K562 (cell line): ENCODE data around the gene CC2D1A.
A peak's percentile ranks its signal among the peaks of the same experiment; 100 is the strongest.

ENCODE experiments used
- CREB1 ChIP-seq, 2 experiments: sonication (generic) in 1 of 2; formaldehyde crosslinking in 1 of 2; IDR thresholded peaks; 2 replicates each; pipeline versions ENCODE4 v1.6.1 to v1.8.0; 2012 to 2022; ENCODE audit warnings: inconsistent platforms in 1 of 2, mild to moderate bottlenecking in 1 of 2, missing genetic modification reagents in 1 of 2, moderate library complexity in 1 of 2
- CTCF ChIP-seq, 3 experiments: IDR thresholded peaks in 2 of 3; conservative IDR thresholded peaks in 1 of 3; 2 replicates each; pipeline ENCODE4 v1.5.1; 2011 to 2012; ENCODE audit warnings: low read length in 3 of 3, mild to moderate bottlenecking in 3 of 3, control low read depth in 2 of 3, improper control_type of control experiment in 1 of 3, inconsistent platforms in 1 of 3, low read depth in 1 of 3, mixed read lengths in 1 of 3, moderate library complexity in 1 of 3; ENCODE audit not compliant: insufficient read depth in 2 of 3
- EZH2 ChIP-seq: IDR thresholded peaks from 2 replicates; pipeline ENCODE4 v1.6.1; 2012; ENCODE audit warnings: low read depth, mild to moderate bottlenecking, inconsistent platforms, low read length, borderline replicate concordance
- GTF2F1 ChIP-seq: IDR thresholded peaks from 2 replicates; pipeline ENCODE4 v1.6.1; 2011; ENCODE audit warnings: low read depth, low read length, improper control_type of control experiment
- YY1 ChIP-seq, 3 experiments: IDR thresholded peaks; 2 replicates each; pipeline ENCODE4 v1.6.1; 2011; ENCODE audit warnings: low read length in 2 of 3, mild to moderate bottlenecking in 2 of 3, moderate library complexity in 2 of 3, borderline replicate concordance in 1 of 3, control low read depth in 1 of 3, low read depth in 1 of 3; ENCODE audit not compliant: insufficient read depth in 3 of 3, insufficient replicate concordance in 2 of 3, control insufficient read depth in 1 of 3, insufficient read length in 1 of 3; ENCODE audit errors: extremely low read depth in 1 of 3
- ZFP1 ChIP-seq: fragments of 450-650 bp; formaldehyde crosslinking; IDR thresholded peaks from 2 replicates; pipeline ENCODE4 v1.4.0; 2020; ENCODE audit warnings: mild to moderate bottlenecking, mixed read lengths
- TF ChIP-seq, protein P1 (sequence below): fragments of 250-450 bp; sonication (Bioruptor Pico); IDR thresholded peaks from 2 replicates; pipeline ENCODE4 v1.5.1; 2021; ENCODE audit warnings: mild to moderate bottlenecking
- TF ChIP-seq, protein P2 (sequence below): sonication (generic); formaldehyde crosslinking; IDR thresholded peaks from 2 replicates; pipeline ENCODE4 v1.8.1; 2023; ENCODE audit warnings: mild to moderate bottlenecking, missing genetic modification reagents
- TF ChIP-seq, protein P3 (sequence below): sonication (generic); formaldehyde crosslinking; IDR thresholded peaks from 2 replicates; pipeline ENCODE4 v1.8.0; 2022; ENCODE audit warnings: mild to moderate bottlenecking, missing genetic modification reagents
- TF ChIP-seq, protein P4 (sequence below): fragments of 450-650 bp; IDR thresholded peaks from 2 replicates; pipeline ENCODE4 v1.6.1; 2017; ENCODE audit warnings: antibody characterized with exemption, mild to moderate bottlenecking

GRCh38 chr19:13918726-13919411 is 12.9 kb downstream of the CC2D1A start:
- TF ChIP-seq, protein P1, sequence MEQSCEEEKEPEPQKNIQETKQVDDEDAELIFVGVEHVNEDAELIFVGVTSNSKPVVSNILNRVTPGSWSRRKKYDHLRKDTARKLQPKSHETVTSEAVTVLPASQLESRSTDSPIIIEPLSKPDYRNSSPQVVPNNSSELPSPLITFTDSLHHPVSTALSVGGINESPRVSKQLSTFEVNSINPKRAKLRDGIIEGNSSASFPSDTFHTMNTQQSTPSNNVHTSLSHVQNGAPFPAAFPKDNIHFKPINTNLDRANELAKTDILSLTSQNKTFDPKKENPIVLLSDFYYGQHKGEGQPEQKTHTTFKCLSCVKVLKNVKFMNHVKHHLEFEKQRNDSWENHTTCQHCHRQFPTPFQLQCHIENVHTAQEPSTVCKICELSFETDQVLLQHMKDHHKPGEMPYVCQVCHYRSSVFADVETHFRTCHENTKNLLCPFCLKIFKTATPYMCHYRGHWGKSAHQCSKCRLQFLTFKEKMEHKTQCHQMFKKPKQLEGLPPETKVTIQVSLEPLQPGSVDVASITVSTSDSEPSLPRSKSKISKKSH, result no peak
- TF ChIP-seq CREB1 (IDR thresholded peaks at IDR 0.05) (no peak), CREB1 (CRISPR knock-in tag; IDR thresholded peaks at IDR 0.05) (no peak), EZH2 (no peak), CTCF (IDR thresholded peaks at IDR 0.05 in 2 of 3, conservative IDR thresholded peaks at IDR 0.05 in 1 of 3; ENCODE audit: insufficient read depth in 2 of 3, low read depth in 1 of 3, low read length in 3 of 3) (no peak), GTF2F1 (no peak), YY1 (IDR thresholded peaks at IDR 0.05; ENCODE audit: borderline replicate concordance in 1 of 3, control insufficient read depth in 1 of 3, extremely low read depth in 1 of 3, insufficient read depth in 3 of 3, insufficient read length in 1 of 3, insufficient replicate concordance in 2 of 3, low read depth in 1 of 3, low read length in 2 of 3) (no peak), ZFP1 (no peak)
- TF ChIP-seq, protein P2, sequence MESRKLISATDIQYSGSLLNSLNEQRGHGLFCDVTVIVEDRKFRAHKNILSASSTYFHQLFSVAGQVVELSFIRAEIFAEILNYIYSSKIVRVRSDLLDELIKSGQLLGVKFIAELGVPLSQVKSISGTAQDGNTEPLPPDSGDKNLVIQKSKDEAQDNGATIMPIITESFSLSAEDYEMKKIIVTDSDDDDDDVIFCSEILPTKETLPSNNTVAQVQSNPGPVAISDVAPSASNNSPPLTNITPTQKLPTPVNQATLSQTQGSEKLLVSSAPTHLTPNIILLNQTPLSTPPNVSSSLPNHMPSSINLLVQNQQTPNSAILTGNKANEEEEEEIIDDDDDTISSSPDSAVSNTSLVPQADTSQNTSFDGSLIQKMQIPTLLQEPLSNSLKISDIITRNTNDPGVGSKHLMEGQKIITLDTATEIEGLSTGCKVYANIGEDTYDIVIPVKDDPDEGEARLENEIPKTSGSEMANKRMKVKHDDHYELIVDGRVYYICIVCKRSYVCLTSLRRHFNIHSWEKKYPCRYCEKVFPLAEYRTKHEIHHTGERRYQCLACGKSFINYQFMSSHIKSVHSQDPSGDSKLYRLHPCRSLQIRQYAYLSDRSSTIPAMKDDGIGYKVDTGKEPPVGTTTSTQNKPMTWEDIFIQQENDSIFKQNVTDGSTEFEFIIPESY (CRISPR knock-in tag), result 0 out of 2 replicates have a peak, but pooled peaks have one; percentile 20
- TF ChIP-seq, protein P3, sequence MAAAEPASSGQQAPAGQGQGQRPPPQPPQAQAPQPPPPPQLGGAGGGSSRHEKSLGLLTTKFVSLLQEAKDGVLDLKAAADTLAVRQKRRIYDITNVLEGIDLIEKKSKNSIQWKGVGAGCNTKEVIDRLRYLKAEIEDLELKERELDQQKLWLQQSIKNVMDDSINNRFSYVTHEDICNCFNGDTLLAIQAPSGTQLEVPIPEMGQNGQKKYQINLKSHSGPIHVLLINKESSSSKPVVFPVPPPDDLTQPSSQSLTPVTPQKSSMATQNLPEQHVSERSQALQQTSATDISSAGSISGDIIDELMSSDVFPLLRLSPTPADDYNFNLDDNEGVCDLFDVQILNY (CRISPR knock-in tag), result no peak
- TF ChIP-seq, protein P4, sequence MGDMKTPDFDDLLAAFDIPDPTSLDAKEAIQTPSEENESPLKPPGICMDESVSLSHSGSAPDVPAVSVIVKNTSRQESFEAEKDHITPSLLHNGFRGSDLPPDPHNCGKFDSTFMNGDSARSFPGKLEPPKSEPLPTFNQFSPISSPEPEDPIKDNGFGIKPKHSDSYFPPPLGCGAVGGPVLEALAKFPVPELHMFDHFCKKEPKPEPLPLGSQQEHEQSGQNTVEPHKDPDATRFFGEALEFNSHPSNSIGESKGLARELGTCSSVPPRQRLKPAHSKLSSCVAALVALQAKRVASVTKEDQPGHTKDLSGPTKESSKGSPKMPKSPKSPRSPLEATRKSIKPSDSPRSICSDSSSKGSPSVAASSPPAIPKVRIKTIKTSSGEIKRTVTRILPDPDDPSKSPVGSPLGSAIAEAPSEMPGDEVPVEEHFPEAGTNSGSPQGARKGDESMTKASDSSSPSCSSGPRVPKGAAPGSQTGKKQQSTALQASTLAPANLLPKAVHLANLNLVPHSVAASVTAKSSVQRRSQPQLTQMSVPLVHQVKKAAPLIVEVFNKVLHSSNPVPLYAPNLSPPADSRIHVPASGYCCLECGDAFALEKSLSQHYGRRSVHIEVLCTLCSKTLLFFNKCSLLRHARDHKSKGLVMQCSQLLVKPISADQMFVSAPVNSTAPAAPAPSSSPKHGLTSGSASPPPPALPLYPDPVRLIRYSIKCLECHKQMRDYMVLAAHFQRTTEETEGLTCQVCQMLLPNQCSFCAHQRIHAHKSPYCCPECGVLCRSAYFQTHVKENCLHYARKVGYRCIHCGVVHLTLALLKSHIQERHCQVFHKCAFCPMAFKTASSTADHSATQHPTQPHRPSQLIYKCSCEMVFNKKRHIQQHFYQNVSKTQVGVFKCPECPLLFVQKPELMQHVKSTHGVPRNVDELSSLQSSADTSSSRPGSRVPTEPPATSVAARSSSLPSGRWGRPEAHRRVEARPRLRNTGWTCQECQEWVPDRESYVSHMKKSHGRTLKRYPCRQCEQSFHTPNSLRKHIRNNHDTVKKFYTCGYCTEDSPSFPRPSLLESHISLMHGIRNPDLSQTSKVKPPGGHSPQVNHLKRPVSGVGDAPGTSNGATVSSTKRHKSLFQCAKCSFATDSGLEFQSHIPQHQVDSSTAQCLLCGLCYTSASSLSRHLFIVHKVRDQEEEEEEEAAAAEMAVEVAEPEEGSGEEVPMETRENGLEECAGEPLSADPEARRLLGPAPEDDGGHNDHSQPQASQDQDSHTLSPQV, result no peak
